K562 (cell line): ENCODE results near the gene OSGIN1. TPM values are rescaled to one million over a fixed set of nuclear protein-coding genes. Genes with fewer than 3 reads are reported as not detected.

Experiments used
- ATAC-seq: fragments of 200-7000 bp; cut with Tn5 transposase; 3 replicates; pipeline ENCODE4 v1.9.1; 2020; ENCODE audit warnings: moderate library complexity
- BruUV-seq: library from RNA; stranded (reverse); fragments of 400-500 nt; replicated peaks from 2 replicates; lab custom pipeline; 2021; lab: Mats Ljungman, UMichigan
- CTCF ChIA-PET: fragments of 300-600 bp; formaldehyde crosslinking; extraction: SDS; loops from one replicate; lab custom pipeline; 2021; ENCODE audit warnings: low intra/inter-chr PET ratio; lab: Yijun Ruan, JAX
- POLR2A ChIA-PET: fragments of 300-600, 350-650 bp; sonication (Branson Sonifier 250); formaldehyde crosslinking; extraction: SDS; loops from one replicate; lab custom pipeline; 2021; ENCODE audit warnings: antibody characterized with exemption, inconsistent platforms; lab: Yijun Ruan, JAX
- DNase-seq, 4 experiments: peaks; one replicate each; pipeline versions ENCODE4 v3.0.0 to v3.0.0-alpha.2; 2011 to 2018; ENCODE audit warnings: low spot score in 3 of 4, mixed read lengths in 3 of 4; ENCODE audit errors: extremely low read depth in 1 of 4
- FAIRE-seq: peaks from 2 replicates; lab custom pipeline; 2011; peaks lifted over from hg19 to GRCh38; lab: Jason Lieb, UNC
- H2AFZ ChIP-seq: 2 replicates; pipeline ENCODE4 v1.6.0; 2011; ENCODE audit warnings: low read depth, low read length, control low read depth, inconsistent platforms
- H3K27ac ChIP-seq: fragments of 200-600 bp; 3 replicates; pipeline ENCODE4 v1.8.0; 2011; ENCODE audit warnings: low read depth, mild to moderate bottlenecking, control low read depth, inconsistent platforms, low read length, moderate library complexity, mixed read lengths; ENCODE audit errors: extremely low read depth
- H3K27me3 ChIP-seq, 2 experiments: fragments of 300-600 bp in 1 of 2; 2 replicates in 1 of 2; 3 replicates in 1 of 2; pipeline versions ENCODE4 v1.6.0 to v1.8.0; 2011; ENCODE audit warnings: inconsistent platforms in 2 of 2, low read length in 2 of 2, mild to moderate bottlenecking in 1 of 2, mixed read lengths in 1 of 2, moderate library complexity in 1 of 2; ENCODE audit not compliant: control insufficient read depth in 2 of 2, insufficient read depth in 2 of 2
- H3K36me3 ChIP-seq: fragments of 300-600 bp; 3 replicates; pipeline ENCODE4 v1.8.0; 2011; ENCODE audit warnings: mild to moderate bottlenecking, low read length, inconsistent platforms; ENCODE audit not compliant: control insufficient read depth, insufficient read depth
- H3K4me1 ChIP-seq, 2 experiments: fragments of 200-600 bp in 1 of 2; replicated peaks in 1 of 2; 2 replicates in 1 of 2; 3 replicates in 1 of 2; pipeline versions ENCODE4 v1.5.1 to v1.8.0; 2011; ENCODE audit warnings: inconsistent platforms in 2 of 2, low read length in 2 of 2, mild to moderate bottlenecking in 1 of 2, mixed read lengths in 1 of 2, moderate library complexity in 1 of 2; ENCODE audit not compliant: control insufficient read depth in 2 of 2, insufficient read depth in 2 of 2
- H3K4me2 ChIP-seq: 2 replicates; pipeline ENCODE4 v1.6.1; 2011; ENCODE audit warnings: low read length, control low read depth, inconsistent platforms, mixed read lengths; ENCODE audit not compliant: insufficient read depth
- H3K4me3 ChIP-seq: fragments of 200-600 bp; sonication (generic), shearing (Covaris generic); 2 replicates; pipeline ENCODE4 v1.5.1; 2016; ENCODE audit warnings: control low read depth, inconsistent platforms
- H3K79me2 ChIP-seq: fragments of 200-600 bp; 3 replicates; pipeline ENCODE4 v1.8.0; 2011; ENCODE audit warnings: low read length, inconsistent platforms; ENCODE audit not compliant: control insufficient read depth, insufficient read depth
- H3K9ac ChIP-seq, 2 experiments: 2 replicates each; pipeline versions ENCODE4 v1.6.0 to v1.6.1; 2011; ENCODE audit warnings: low read depth in 2 of 2, low read length in 2 of 2, control low read depth in 1 of 2, inconsistent platforms in 1 of 2, mild to moderate bottlenecking in 1 of 2, mixed read lengths in 1 of 2; ENCODE audit not compliant: insufficient read depth in 1 of 2
- H3K9me1 ChIP-seq: one replicate; pipeline ENCODE4 v1.6.0; 2011; ENCODE audit warnings: inconsistent platforms, mild to moderate bottlenecking, low read length, moderate library complexity; ENCODE audit not compliant: control insufficient read depth, insufficient read depth
- H3K9me3 ChIP-seq: replicated peaks from 2 replicates; pipeline ENCODE4 v1.5.1; 2011; ENCODE audit warnings: low read depth, low read length, inconsistent platforms; ENCODE audit not compliant: control insufficient read depth, insufficient read depth
- H4K20me1 ChIP-seq: replicated peaks from 2 replicates; pipeline ENCODE4 v1.6.1; 2011; ENCODE audit warnings: low read length, inconsistent platforms, mixed read lengths; ENCODE audit not compliant: control insufficient read depth, insufficient read depth
- BCLAF1 ChIP-seq, 2 experiments: fragments of 450-650 bp in 1 of 2; IDR thresholded peaks; 2 replicates each; pipeline ENCODE4 v1.6.1; 2011 to 2017; ENCODE audit warnings: low read depth in 2 of 2, antibody characterized with exemption in 1 of 2, borderline replicate concordance in 1 of 2, low read length in 1 of 2, mild to moderate bottlenecking in 1 of 2, mixed read lengths in 1 of 2; ENCODE audit not compliant: control insufficient read depth in 1 of 2
- ETS2 ChIP-seq: IDR thresholded peaks from 2 replicates; pipeline ENCODE4 v1.6.1; 2016; ENCODE audit warnings: borderline replicate concordance, missing genetic modification characterization, mild to moderate bottlenecking, moderate library complexity, missing compliant biosample characterization; ENCODE audit not compliant: poor library complexity, severe bottlenecking
- MECOM ChIP-seq: fragments of 250-450 bp; sonication (Bioruptor Pico); IDR thresholded peaks from 2 replicates; pipeline ENCODE4 v1.8.0; 2022; ENCODE audit warnings: inconsistent platforms
- NCOA2 ChIP-seq, 2 experiments: fragments of 450-650 bp; IDR thresholded peaks; 2 replicates each; pipeline ENCODE4 v1.6.1; 2018; ENCODE audit warnings: mild to moderate bottlenecking in 2 of 2, moderate library complexity in 1 of 2; ENCODE audit not compliant: partially characterized antibody in 2 of 2
- NONO ChIP-seq, 2 experiments: fragments of 200-400 bp in 1 of 2; fragments of 450-650 bp in 1 of 2; formaldehyde crosslinking in 1 of 2; IDR thresholded peaks; 2 replicates each; pipeline ENCODE4 v1.6.1; 2017; ENCODE audit warnings: low read depth in 2 of 2, mild to moderate bottlenecking in 2 of 2, moderate library complexity in 2 of 2, low read length in 1 of 2
- PTBP1 ChIP-seq: fragments of 200-400 bp; formaldehyde crosslinking; IDR thresholded peaks from 2 replicates; pipeline ENCODE4 v1.6.1; 2017; ENCODE audit warnings: low read depth, low read length
- RERE ChIP-seq: sonication (generic); formaldehyde crosslinking; IDR thresholded peaks from 2 replicates; pipeline ENCODE4 v1.8.0; 2023; ENCODE audit warnings: missing genetic modification reagents, mild to moderate bottlenecking, borderline replicate concordance
- ZKSCAN1 ChIP-seq: fragments of 150-350 bp; IDR thresholded peaks from 2 replicates; pipeline ENCODE4 v1.6.1; 2016; ENCODE audit warnings: low read depth, low read length
- ZNF77 ChIP-seq: fragments of 250-450 bp; sonication (Bioruptor Pico); IDR thresholded peaks from 2 replicates; pipeline ENCODE4 v1.5.0; 2020
- ZNF79 ChIP-seq: fragments of 250-450 bp; sonication (Bioruptor Pico); IDR thresholded peaks from 2 replicates; pipeline ENCODE4 v1.4.0; 2020; ENCODE audit warnings: low read depth, mild to moderate bottlenecking, moderate library complexity
- WGBS: fragments of 100-300 bp; shearing (Covaris generic); methylation state at CpG from one replicate; pipeline ENCODE4 v1.1.6; 2016; ENCODE audit warnings: low coverage, mixed read lengths; ENCODE audit not compliant: insufficient coverage; ENCODE audit errors: missing lambda C conversion rate; 5-methylcytosine and 5-hydroxymethylcytosine counted together
- in situ Hi-C: fragments of 300-500 bp; cut with MboI; formaldehyde crosslinking; loops from 4 replicates; pipeline ENCODE4 v1.15.0; 2018; ENCODE audit warnings: inconsistent platforms, mixed read lengths
- intact Hi-C: fragments of 100-400 bp; cut with micrococcal nuclease; formaldehyde crosslinking; loops from 2 replicates; pipeline ENCODE4 v1.14.2; 2022
- polyA plus RNA-seq, 8 experiments: library from polyadenylated mRNA; depleted of rRNA in 4 of 8; stranded (reverse) in 5 of 8; unstranded in 3 of 8; fragments of >200 nt; fragmentation: Nextera tagmentation in 2 of 8; fragmentation: Illumina TruSeq in 1 of 8; extraction: Ambion mirVana in 2 of 8; extraction: Trizol in 1 of 8; gene quantifications; 2 replicates each; pipeline versions ENCODE4 v1.2.1 to v1.2.3, GENCODE V29; 2011 to 2014; ENCODE audit warnings: inconsistent platforms in 1 of 8, missing spikeins in 1 of 8
- total RNA-seq, 7 experiments: library from RNA; depleted of rRNA in 6 of 7; stranded (reverse); fragments of >200 nt in 6 of 7; fragmentation: Illumina TruSeq in 2 of 7; extraction: Trizol in 2 of 7; gene quantifications; 2 replicates each; pipeline versions ENCODE4 v1.2.1 to v1.2.3, GENCODE V29; 2011 to 2021; ENCODE audit warnings: low replicate concordance in 1 of 7

The OSGIN1 gene
- total and polyA plus RNA-seq, 9 of the 15 experiments (the other 6 are each of a cell fraction or from before 2014, with no cell fraction given), result 0.03 to 3.6 (median 1.6) TPM

GRCh38 chr16:83931556-83931955 is 21.5 kb upstream of the OSGIN1 start:
- no peaks in the 10 kb centered on the region for H3K9me1 ChIP-seq
- peaks cover 0 to 48% of the 10 kb centered on the region in 2 experiments; a peak in 2 of 5 replicates for H3K4me1 ChIP-seq
- no peaks in the 10 kb centered on the region for H3K79me2 ChIP-seq
- peaks cover 22% of the 10 kb centered on the region for H4K20me1 ChIP-seq
- no peak overlapping the region for H3K4me3 ChIP-seq
- no TSS peak for BruUV-seq
- no peak overlapping the region for H3K9ac ChIP-seq
- no peaks in the 10 kb centered on the region for H3K9me3 ChIP-seq
- H2AFZ ChIP-seq, result no peak overlapping the region
- no peak overlapping the region for H3K27ac ChIP-seq
- no peak for FAIRE-seq
- intact Hi-C loops (no loop called here), in situ Hi-C loops (no loop called here)
- ATAC-seq, result no peak
- 3% methylated on average over 17 of the region's 17 CpGs for WGBS
- POLR2A ChIA-PET, result interaction anchor here (0.6 to 0.9 kb wide), 2 partner anchors 128 to 256 kb away, joined by 3 to 4 read pairs; no protein-coding TSS in a partner anchor
- DNase-seq, result no peak
- no peak overlapping the region for H3K4me2 ChIP-seq
- CTCF ChIA-PET, result no interaction called here
- H3K36me3 ChIP-seq, result no peaks in the 10 kb centered on the region
- peaks cover 76 to 93% of the 10 kb centered on the region in 2 experiments for H3K27me3 ChIP-seq
- TF ChIP-seq PTBP1, result no peak
- no peak for TF ChIP-seq NONO (IDR thresholded peaks at IDR 0.05; ENCODE audit: low read depth in 2 of 2, low read length in 1 of 2)
- no peak for TF ChIP-seq ETS2
- no peak for TF ChIP-seq NCOA2 (IDR thresholded peaks at IDR 0.05; ENCODE audit: partially characterized antibody in 2 of 2)
- no peak for TF ChIP-seq ZKSCAN1
- no peak for TF ChIP-seq MECOM (CRISPR knock-in tag)
- no peak for TF ChIP-seq BCLAF1 (IDR thresholded peaks at IDR 0.05; ENCODE audit: borderline replicate concordance in 1 of 2, control insufficient read depth in 1 of 2, low read depth in 2 of 2, low read length in 1 of 2)
- TF ChIP-seq ZNF77 (CRISPR knock-in tag), result no peak
- no peak for TF ChIP-seq RERE (CRISPR knock-in tag)
- no peak for TF ChIP-seq ZNF79 (CRISPR knock-in tag)
